K562 (cell line): ENCODE measurements around the gene KRT72.

ENCODE experiments used
- BRD4 ChIP-seq: fragments of 200-600 bp; sonication (generic); IDR thresholded peaks from 2 replicates; pipeline ENCODE4 v1.6.1; 2017; ENCODE audit warnings: inconsistent platforms
- DIDO1 ChIP-seq: fragments of 450-650 bp; IDR thresholded peaks from 2 replicates; pipeline ENCODE4 v1.6.1; 2016; ENCODE audit warnings: low read depth, missing biosample characterization, missing genetic modification characterization
- GTF2F1 ChIP-seq: IDR thresholded peaks from 2 replicates; pipeline ENCODE4 v1.6.1; 2011; ENCODE audit warnings: low read depth, low read length, improper control_type of control experiment
- POLR2AphosphoS5 ChIP-seq: IDR thresholded peaks from 2 replicates; pipeline ENCODE4 v1.6.1; 2011; ENCODE audit warnings: mild to moderate bottlenecking, low read depth, low read length, moderate library complexity; ENCODE audit not compliant: control insufficient read depth, insufficient read depth

GRCh38 chr12:52557476-52557875 lies 43.8 kb downstream of the KRT72 start:
- no peak for TF ChIP-seq GTF2F1
- no peak for TF ChIP-seq POLR2AphosphoS5
- TF ChIP-seq BRD4, result no peak
- no peak for TF ChIP-seq DIDO1 (tag)
